Fibroblast of villous mesenchyme (primary cell): ENCODE data around the gene EIF4ENIF1. TPM values are rescaled to one million over a fixed set of nuclear protein-coding genes. Genes with fewer than 3 reads are reported as not detected.
A peak's percentile ranks its signal among the peaks of the same experiment; 100 is the strongest.
"Not testable (repeated sequence)": the region's sequence is repeated elsewhere in the genome, so short reads cannot be mapped to it uniquely, and the experiment has no call there.

ENCODE experiments used
- DNase-seq: peaks from one replicate; pipeline ENCODE4 v3.0.0-alpha.2; 2010; ENCODE audit warnings: low read depth
- H3K4me3 ChIP-seq: 2 replicates; pipeline ENCODE4 v1.5.1; 2011; ENCODE audit warnings: low read depth, mild to moderate bottlenecking, low read length
- CTCF ChIP-seq: IDR thresholded peaks from 2 replicates; pipeline ENCODE4 v1.5.1; 2012; ENCODE audit warnings: low read depth, mild to moderate bottlenecking, low read length; ENCODE audit not compliant: insufficient read depth
- total RNA-seq: library from RNA; depleted of rRNA; stranded (reverse); fragments of >200 nt; gene quantifications from 2 replicates; pipeline ENCODE4 v1.2.3, GENCODE V29; 2012

The EIF4ENIF1 gene
- total RNA-seq, 1 donor, result 25.0 TPM

GRCh38 chr22:31491218-31491962 is 1.7 kb upstream of the EIF4ENIF1 start:
- peak overlapping the region; percentile 90 for H3K4me3 ChIP-seq
- TF ChIP-seq CTCF, result no peak
- no peak for DNase-seq

- DNase-seq, result peak; percentile 76
- peak overlapping the region; percentile 90 for H3K4me3 ChIP-seq
- TF ChIP-seq CTCF, result peak; percentile 11
Measured at GRCh38 chr22:31490496-31490925, 869 bp upstream of the EIF4ENIF1 start.

- DNase-seq, result peak; percentile 38
- H3K4me3 ChIP-seq, result peak overlapping the region; percentile 90
- no peak for TF ChIP-seq CTCF
Measured at GRCh38 chr22:31488988-31489617, 539 bp downstream of the EIF4ENIF1 start.

GRCh38 chr22:31488346-31488883 is 1.2 kb downstream of the EIF4ENIF1 start:
- no peak for TF ChIP-seq CTCF
- H3K4me3 ChIP-seq, result peak overlapping the region; percentile 90
- DNase-seq, result no peak

GRCh38 chr22:31486951-31487350 is 2.7 kb downstream of the EIF4ENIF1 start:
- no peak for DNase-seq
- TF ChIP-seq CTCF, result no peak
- H3K4me3 ChIP-seq, result no peak overlapping the region

GRCh38 chr22:31486369-31486768 is 3.3 kb downstream of the EIF4ENIF1 start:
- DNase-seq, H3K4me3 ChIP-seq: not testable (repeated sequence)

GRCh38 chr22:31482470-31482869 is 7.2 kb downstream of the EIF4ENIF1 start:
- not testable (repeated sequence) for H3K4me3 ChIP-seq, DNase-seq
